K562 (cell line): ENCODE data around the gene TREH. TPM values are rescaled to one million over a fixed set of nuclear protein-coding genes. Genes with fewer than 3 reads are reported as not detected.

Experiments used
- CBX8 ChIP-seq: fragments of 200-600 bp; sonication (generic); IDR thresholded peaks from 2 replicates; pipeline ENCODE4 v1.6.1; 2012; ENCODE audit warnings: borderline replicate concordance, mixed run types, low read depth, mild to moderate bottlenecking, moderate library complexity, mixed read lengths, low read length, control low read depth, inconsistent platforms; ENCODE audit not compliant: poor library complexity, severe bottlenecking; ENCODE audit errors: extremely low read depth
- CHCHD3 ChIP-seq: fragments of 250-450 bp; sonication (Bioruptor Pico); IDR thresholded peaks from 2 replicates; pipeline ENCODE4 v2.1.2; 2022; ENCODE audit warnings: mild to moderate bottlenecking
- GATA2 ChIP-seq: sonication (generic); formaldehyde crosslinking; IDR thresholded peaks from 2 replicates; pipeline ENCODE4 v1.4.0; 2020; ENCODE audit warnings: mild to moderate bottlenecking, missing genetic modification reagents
- IFI16 ChIP-seq: fragments of 250-450 bp; sonication (Bioruptor Pico); IDR thresholded peaks from 2 replicates; pipeline ENCODE4 v2.1.2; 2022; ENCODE audit warnings: mild to moderate bottlenecking, inconsistent platforms
- JUN ChIP-seq, 2 experiments: sonication (generic) in 1 of 2; formaldehyde crosslinking in 1 of 2; IDR thresholded peaks; 2 replicates each; pipeline versions ENCODE4 v1.6.1 to v1.8.0; 2012 to 2022; ENCODE audit warnings: borderline replicate concordance in 2 of 2, mild to moderate bottlenecking in 2 of 2, improper control_type of control experiment in 1 of 2, low read depth in 1 of 2, low read length in 1 of 2, missing genetic modification reagents in 1 of 2
- MTA3 ChIP-seq: fragments of 450-650 bp; formaldehyde crosslinking; IDR thresholded peaks from 2 replicates; pipeline ENCODE4 v1.6.1; 2017; ENCODE audit warnings: mild to moderate bottlenecking, borderline replicate concordance
- OTX1 ChIP-seq: fragments of 450-650 bp; formaldehyde crosslinking; IDR thresholded peaks from 2 replicates; pipeline ENCODE4 v1.4.0; 2022; ENCODE audit warnings: mild to moderate bottlenecking
- PYGO2 ChIP-seq: fragments of 450-650 bp; IDR thresholded peaks from 2 replicates; pipeline ENCODE4 v1.6.1; 2016; ENCODE audit warnings: mild to moderate bottlenecking, missing genetic modification characterization, moderate library complexity, missing compliant biosample characterization
- RBFOX2 ChIP-seq: fragments of 200-400 bp; formaldehyde crosslinking; IDR thresholded peaks from 2 replicates; pipeline ENCODE4 v1.6.1; 2017; ENCODE audit warnings: low read depth, mild to moderate bottlenecking, low read length, moderate library complexity
- TEAD2 ChIP-seq: fragments of 450-650 bp; IDR thresholded peaks from 2 replicates; pipeline ENCODE4 v1.6.1; 2016; ENCODE audit warnings: missing genetic modification characterization, control low read depth, missing compliant biosample characterization
- ZBTB7A ChIP-seq: IDR thresholded peaks from 2 replicates; pipeline ENCODE4 v1.6.1; 2011; ENCODE audit warnings: low read depth, mild to moderate bottlenecking, low read length, moderate library complexity, borderline replicate concordance; ENCODE audit not compliant: control insufficient read depth
- polyA plus RNA-seq, 8 experiments: library from polyadenylated mRNA; depleted of rRNA in 4 of 8; stranded (reverse) in 5 of 8; unstranded in 3 of 8; fragments of >200 nt; fragmentation: Nextera tagmentation in 2 of 8; fragmentation: Illumina TruSeq in 1 of 8; extraction: Ambion mirVana in 2 of 8; extraction: Trizol in 1 of 8; gene quantifications; 2 replicates each; pipeline versions ENCODE4 v1.2.1 to v1.2.3, GENCODE V29; 2011 to 2014; ENCODE audit warnings: inconsistent platforms in 1 of 8, missing spikeins in 1 of 8
- total RNA-seq, 7 experiments: library from RNA; depleted of rRNA in 6 of 7; stranded (reverse); fragments of >200 nt in 6 of 7; fragmentation: Illumina TruSeq in 2 of 7; extraction: Trizol in 2 of 7; gene quantifications; 2 replicates each; pipeline versions ENCODE4 v1.2.1 to v1.2.3, GENCODE V29; 2011 to 2021; ENCODE audit warnings: low replicate concordance in 1 of 7
- TF ChIP-seq, protein P1 (sequence below): fragments of 250-450 bp; sonication (Bioruptor Pico); IDR thresholded peaks from 2 replicates; pipeline ENCODE4 v1.8.0; 2022; ENCODE audit warnings: moderate library complexity, mild to moderate bottlenecking, inconsistent platforms
- TF ChIP-seq, protein P2 (sequence below): sonication (generic); formaldehyde crosslinking; IDR thresholded peaks from 2 replicates; pipeline ENCODE4 v1.8.1; 2023; ENCODE audit warnings: mild to moderate bottlenecking, missing genetic modification reagents
- TF ChIP-seq, protein P3 (sequence below): fragments of 200-800 bp; sonication (Bioruptor generic); IDR thresholded peaks from 2 replicates; pipeline ENCODE4 v1.6.1; 2016; ENCODE audit warnings: missing genetic modification characterization, missing compliant biosample characterization
- TF ChIP-seq, protein P4 (sequence below), 2 experiments: fragments of 200-800 bp in 1 of 2; sonication (Bioruptor generic) in 1 of 2; sonication (generic) in 1 of 2; formaldehyde crosslinking in 1 of 2; IDR thresholded peaks in 1 of 2; conservative IDR thresholded peaks in 1 of 2; 2 replicates each; pipeline versions ENCODE4 v1.5.0 to v1.6.1; 2016 to 2020; ENCODE audit warnings: missing compliant biosample characterization in 1 of 2, missing genetic modification characterization in 1 of 2, missing genetic modification reagents in 1 of 2

The TREH gene
- total and polyA plus RNA-seq, 9 of the 15 experiments (the other 6 are each of a cell fraction or from before 2014, with no cell fraction given): 0.09 to 0.20 (median 0.11) TPM; not detected in 6

DNA sequence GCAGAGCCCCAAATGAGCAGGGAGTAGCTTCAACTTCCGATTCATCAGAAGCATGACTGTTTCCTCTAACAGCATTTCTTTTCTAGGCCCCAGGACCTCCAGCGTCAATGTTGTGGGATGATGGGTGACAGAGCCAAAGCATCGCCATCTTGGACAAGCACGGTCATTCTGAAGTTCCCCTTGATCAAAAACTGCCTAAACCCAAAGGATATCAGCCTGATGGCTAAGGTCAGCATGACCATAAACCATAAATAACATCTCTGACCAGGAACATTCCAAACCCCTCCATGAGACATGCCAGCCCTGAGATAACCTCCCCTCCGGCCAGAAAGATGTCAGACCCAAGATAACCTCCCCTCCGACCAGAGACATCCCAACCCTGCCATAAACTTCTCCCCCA is 28.8 kb upstream of the TREH start (continued):
- TF ChIP-seq CHCHD3 (CRISPR knock-in tag) (no peak), ZBTB7A (no peak), MTA3 (no peak), JUN (IDR thresholded peaks at IDR 0.05; ENCODE audit: borderline replicate concordance, low read depth, low read length) (no peak), JUN (CRISPR knock-in tag; IDR thresholded peaks at IDR 0.05; ENCODE audit: borderline replicate concordance) (no peak), CBX8 (no peak), GATA2 (CRISPR knock-in tag) (no peak), IFI16 (0 out of 2 replicates have a peak, but pooled peaks have one; percentile 60), RBFOX2 (no peak), TEAD2 (tag) (0 out of 2 replicates have a peak, but pooled peaks have one; percentile 49), PYGO2 (tag) (peak; percentile 69; the same call in 1 of the 2 replicates), OTX1 (CRISPR knock-in tag) (no peak)
- TF ChIP-seq, protein P1, sequence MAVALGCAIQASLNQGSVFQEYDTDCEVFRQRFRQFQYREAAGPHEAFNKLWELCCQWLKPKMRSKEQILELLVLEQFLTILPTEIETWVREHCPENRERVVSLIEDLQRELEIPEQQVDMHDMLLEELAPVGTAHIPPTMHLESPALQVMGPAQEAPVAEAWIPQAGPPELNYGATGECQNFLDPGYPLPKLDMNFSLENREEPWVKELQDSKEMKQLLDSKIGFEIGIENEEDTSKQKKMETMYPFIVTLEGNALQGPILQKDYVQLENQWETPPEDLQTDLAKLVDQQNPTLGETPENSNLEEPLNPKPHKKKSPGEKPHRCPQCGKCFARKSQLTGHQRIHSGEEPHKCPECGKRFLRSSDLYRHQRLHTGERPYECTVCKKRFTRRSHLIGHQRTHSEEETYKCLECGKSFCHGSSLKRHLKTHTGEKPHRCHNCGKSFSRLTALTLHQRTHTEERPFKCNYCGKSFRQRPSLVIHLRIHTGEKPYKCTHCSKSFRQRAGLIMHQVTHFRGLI (CRISPR knock-in tag): 0 out of 2 replicates have a peak, but pooled peaks have one; percentile 21
- TF ChIP-seq, protein P2, sequence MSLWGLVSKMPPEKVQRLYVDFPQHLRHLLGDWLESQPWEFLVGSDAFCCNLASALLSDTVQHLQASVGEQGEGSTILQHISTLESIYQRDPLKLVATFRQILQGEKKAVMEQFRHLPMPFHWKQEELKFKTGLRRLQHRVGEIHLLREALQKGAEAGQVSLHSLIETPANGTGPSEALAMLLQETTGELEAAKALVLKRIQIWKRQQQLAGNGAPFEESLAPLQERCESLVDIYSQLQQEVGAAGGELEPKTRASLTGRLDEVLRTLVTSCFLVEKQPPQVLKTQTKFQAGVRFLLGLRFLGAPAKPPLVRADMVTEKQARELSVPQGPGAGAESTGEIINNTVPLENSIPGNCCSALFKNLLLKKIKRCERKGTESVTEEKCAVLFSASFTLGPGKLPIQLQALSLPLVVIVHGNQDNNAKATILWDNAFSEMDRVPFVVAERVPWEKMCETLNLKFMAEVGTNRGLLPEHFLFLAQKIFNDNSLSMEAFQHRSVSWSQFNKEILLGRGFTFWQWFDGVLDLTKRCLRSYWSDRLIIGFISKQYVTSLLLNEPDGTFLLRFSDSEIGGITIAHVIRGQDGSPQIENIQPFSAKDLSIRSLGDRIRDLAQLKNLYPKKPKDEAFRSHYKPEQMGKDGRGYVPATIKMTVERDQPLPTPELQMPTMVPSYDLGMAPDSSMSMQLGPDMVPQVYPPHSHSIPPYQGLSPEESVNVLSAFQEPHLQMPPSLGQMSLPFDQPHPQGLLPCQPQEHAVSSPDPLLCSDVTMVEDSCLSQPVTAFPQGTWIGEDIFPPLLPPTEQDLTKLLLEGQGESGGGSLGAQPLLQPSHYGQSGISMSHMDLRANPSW (CRISPR knock-in tag): no peak
- TF ChIP-seq, protein P3, sequence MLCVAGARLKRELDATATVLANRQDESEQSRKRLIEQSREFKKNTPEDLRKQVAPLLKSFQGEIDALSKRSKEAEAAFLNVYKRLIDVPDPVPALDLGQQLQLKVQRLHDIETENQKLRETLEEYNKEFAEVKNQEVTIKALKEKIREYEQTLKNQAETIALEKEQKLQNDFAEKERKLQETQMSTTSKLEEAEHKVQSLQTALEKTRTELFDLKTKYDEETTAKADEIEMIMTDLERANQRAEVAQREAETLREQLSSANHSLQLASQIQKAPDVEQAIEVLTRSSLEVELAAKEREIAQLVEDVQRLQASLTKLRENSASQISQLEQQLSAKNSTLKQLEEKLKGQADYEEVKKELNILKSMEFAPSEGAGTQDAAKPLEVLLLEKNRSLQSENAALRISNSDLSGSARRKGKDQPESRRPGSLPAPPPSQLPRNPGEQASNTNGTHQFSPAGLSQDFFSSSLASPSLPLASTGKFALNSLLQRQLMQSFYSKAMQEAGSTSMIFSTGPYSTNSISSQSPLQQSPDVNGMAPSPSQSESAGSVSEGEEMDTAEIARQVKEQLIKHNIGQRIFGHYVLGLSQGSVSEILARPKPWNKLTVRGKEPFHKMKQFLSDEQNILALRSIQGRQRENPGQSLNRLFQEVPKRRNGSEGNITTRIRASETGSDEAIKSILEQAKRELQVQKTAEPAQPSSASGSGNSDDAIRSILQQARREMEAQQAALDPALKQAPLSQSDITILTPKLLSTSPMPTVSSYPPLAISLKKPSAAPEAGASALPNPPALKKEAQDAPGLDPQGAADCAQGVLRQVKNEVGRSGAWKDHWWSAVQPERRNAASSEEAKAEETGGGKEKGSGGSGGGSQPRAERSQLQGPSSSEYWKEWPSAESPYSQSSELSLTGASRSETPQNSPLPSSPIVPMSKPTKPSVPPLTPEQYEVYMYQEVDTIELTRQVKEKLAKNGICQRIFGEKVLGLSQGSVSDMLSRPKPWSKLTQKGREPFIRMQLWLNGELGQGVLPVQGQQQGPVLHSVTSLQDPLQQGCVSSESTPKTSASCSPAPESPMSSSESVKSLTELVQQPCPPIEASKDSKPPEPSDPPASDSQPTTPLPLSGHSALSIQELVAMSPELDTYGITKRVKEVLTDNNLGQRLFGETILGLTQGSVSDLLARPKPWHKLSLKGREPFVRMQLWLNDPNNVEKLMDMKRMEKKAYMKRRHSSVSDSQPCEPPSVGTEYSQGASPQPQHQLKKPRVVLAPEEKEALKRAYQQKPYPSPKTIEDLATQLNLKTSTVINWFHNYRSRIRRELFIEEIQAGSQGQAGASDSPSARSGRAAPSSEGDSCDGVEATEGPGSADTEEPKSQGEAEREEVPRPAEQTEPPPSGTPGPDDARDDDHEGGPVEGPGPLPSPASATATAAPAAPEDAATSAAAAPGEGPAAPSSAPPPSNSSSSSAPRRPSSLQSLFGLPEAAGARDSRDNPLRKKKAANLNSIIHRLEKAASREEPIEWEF: no peak
- TF ChIP-seq, protein P4, sequence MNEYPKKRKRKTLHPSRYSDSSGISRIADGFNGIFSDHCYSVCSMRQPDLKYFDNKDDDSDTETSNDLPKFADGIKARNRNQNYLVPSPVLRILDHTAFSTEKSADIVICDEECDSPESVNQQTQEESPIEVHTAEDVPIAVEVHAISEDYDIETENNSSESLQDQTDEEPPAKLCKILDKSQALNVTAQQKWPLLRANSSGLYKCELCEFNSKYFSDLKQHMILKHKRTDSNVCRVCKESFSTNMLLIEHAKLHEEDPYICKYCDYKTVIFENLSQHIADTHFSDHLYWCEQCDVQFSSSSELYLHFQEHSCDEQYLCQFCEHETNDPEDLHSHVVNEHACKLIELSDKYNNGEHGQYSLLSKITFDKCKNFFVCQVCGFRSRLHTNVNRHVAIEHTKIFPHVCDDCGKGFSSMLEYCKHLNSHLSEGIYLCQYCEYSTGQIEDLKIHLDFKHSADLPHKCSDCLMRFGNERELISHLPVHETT (CRISPR knock-in tag; conservative IDR thresholded peaks at IDR 0.05 in 1 of 2, IDR thresholded peaks at IDR 0.05 in 1 of 2): peak in 1 of 2 experiments; percentile 87; a peak in 2 of 4 replicates
